Sigmoid colon (tissue), 7 donors: ENCODE measurements around the gene ELFN1. TPM values are rescaled to one million over a fixed set of nuclear protein-coding genes. Genes with fewer than 3 reads are reported as not detected.

Source experiments
- DNase-seq: peaks from one replicate; pipeline ENCODE4 v3.0.0-alpha.2; 2019
- H3K27ac ChIP-seq, 4 donors: fragments of 200-600 bp; sonication (generic); one replicate each; pipeline ENCODE4 v1.5.1; 2016 to 2019; ENCODE audit warnings: mild to moderate bottlenecking in 1 of 4
- H3K27me3 ChIP-seq, 3 donors: fragments of 200-600 bp; sonication (generic); one replicate each; pipeline ENCODE4 v1.5.1; 2019; ENCODE audit warnings: mild to moderate bottlenecking in 1 of 3
- H3K36me3 ChIP-seq, 4 donors: fragments of 200-600 bp; sonication (generic); one replicate each; pipeline ENCODE4 v1.5.1; 2016 to 2019
- H3K4me1 ChIP-seq, 4 donors: fragments of 200-600 bp; sonication (generic); one replicate each; pipeline ENCODE4 v1.5.1; 2017 to 2019
- H3K4me3 ChIP-seq, 4 donors: fragments of 200-600 bp; sonication (generic); one replicate each; pipeline ENCODE4 v1.5.1; 2017 to 2019; ENCODE audit warnings: mild to moderate bottlenecking in 2 of 4, moderate library complexity in 1 of 4
- H3K9me3 ChIP-seq, 4 donors: fragments of 200-600 bp in 3 of 4; sonication (generic) in 3 of 4; one replicate each; pipeline versions ENCODE4 v1.5.1 to v1.6.1; 2013 to 2019
- EP300 ChIP-seq, 4 donors: sonication (generic); formaldehyde crosslinking; IDR thresholded peaks; one replicate each; pipeline ENCODE4 v1.6.1; 2017; ENCODE audit warnings: antibody characterized with exemption in 4 of 4
- POLR2A ChIP-seq, 2 donors: fragments of 450-650 bp; IDR thresholded peaks; one replicate each; pipeline ENCODE4 v1.6.1; 2016; ENCODE audit warnings: antibody characterized with exemption in 2 of 2, mild to moderate bottlenecking in 2 of 2, moderate library complexity in 2 of 2
- POLR2AphosphoS5 ChIP-seq, 4 donors: sonication (generic); formaldehyde crosslinking; IDR thresholded peaks; one replicate each; pipeline ENCODE4 v1.6.1; 2017; ENCODE audit warnings: antibody characterized with exemption in 4 of 4
- WGBS, 2 donors: extraction: QIAGEN DNeasy Blood & Tissue Kit; methylation state at CpG; one replicate each; pipeline ENCODE4 v1.1.7; 2013; 5-methylcytosine and 5-hydroxymethylcytosine counted together
- intact Hi-C: fragments of 100-400 bp; cut with DNase I; formaldehyde crosslinking; loops from one replicate; pipeline ENCODE4 v1.15.1; 2023
- polyA plus RNA-seq, 3 donors: library from polyadenylated mRNA; stranded (reverse); fragments of 200-250 nt; gene quantifications; one replicate each; pipeline ENCODE4 v1.2.3, GENCODE V29; 2013
- total RNA-seq, 4 donors: library from RNA; depleted of rRNA; stranded (reverse); fragments of >200 nt; gene quantifications; one replicate each; pipeline ENCODE4 v1.1.0, GENCODE V29; 2016
- TF ChIP-seq, protein P1 (sequence below), 4 experiments: fragments of 450-650 bp in 3 of 4; fragments of 200-600 bp in 1 of 4; IDR thresholded peaks; one replicate each; pipeline ENCODE4 v1.5.1; 2016 to 2019; ENCODE audit warnings: antibody characterized with exemption in 4 of 4, mild to moderate bottlenecking in 3 of 4, moderate library complexity in 2 of 4
- donor health status: healthy with polysubstance abuse.
- donor health status: Bipolar disorder and iron deficiency.
- donor health status: healthy.

Gene ELFN1
- total and polyA plus RNA-seq, 7 donors = 0.33 to 0.83 (median 0.54) TPM; not detected in 2

DNA sequence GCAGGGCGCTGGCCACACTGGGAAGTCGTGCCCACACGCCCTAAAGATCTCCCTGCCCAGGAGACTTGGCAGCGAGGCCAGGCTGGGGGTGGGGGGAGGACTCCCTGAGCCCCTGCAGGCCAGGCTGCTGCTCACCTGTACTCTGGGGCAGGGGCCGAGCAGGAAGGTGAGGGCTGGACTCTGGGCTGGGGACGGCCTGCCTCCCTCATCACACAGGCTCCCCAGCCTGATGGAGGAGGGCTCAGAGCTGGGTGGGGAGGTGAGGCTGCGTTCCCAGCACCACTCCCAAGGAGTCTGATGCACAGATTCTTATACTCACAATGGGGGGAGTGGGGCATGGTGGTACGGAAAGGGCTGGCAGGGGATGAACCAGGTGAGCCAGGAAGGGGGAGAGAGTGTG, 71.2 kb downstream of the ELFN1 start:
- TF ChIP-seq, protein P1, sequence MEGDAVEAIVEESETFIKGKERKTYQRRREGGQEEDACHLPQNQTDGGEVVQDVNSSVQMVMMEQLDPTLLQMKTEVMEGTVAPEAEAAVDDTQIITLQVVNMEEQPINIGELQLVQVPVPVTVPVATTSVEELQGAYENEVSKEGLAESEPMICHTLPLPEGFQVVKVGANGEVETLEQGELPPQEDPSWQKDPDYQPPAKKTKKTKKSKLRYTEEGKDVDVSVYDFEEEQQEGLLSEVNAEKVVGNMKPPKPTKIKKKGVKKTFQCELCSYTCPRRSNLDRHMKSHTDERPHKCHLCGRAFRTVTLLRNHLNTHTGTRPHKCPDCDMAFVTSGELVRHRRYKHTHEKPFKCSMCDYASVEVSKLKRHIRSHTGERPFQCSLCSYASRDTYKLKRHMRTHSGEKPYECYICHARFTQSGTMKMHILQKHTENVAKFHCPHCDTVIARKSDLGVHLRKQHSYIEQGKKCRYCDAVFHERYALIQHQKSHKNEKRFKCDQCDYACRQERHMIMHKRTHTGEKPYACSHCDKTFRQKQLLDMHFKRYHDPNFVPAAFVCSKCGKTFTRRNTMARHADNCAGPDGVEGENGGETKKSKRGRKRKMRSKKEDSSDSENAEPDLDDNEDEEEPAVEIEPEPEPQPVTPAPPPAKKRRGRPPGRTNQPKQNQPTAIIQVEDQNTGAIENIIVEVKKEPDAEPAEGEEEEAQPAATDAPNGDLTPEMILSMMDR (IDR thresholded peaks at IDR 0.05) = no peak
- TF ChIP-seq POLR2A (IDR thresholded peaks at IDR 0.05) (no peak), EP300 (IDR thresholded peaks at IDR 0.05) (no peak)
- H3K4me1 ChIP-seq = peaks cover 0 to 6% (median 2%) of the 10 kb centered on the region in 4 donors
- no peaks in the 10 kb centered on the region for H3K9me3 ChIP-seq
- DNase-seq = no peak
- 67 to 78% methylated on average over 8 of the region's 8 CpGs for WGBS, 2 donors
- H3K36me3 ChIP-seq = no peaks in the 10 kb centered on the region
- H3K4me3 ChIP-seq = no peak overlapping the region
- H3K27ac ChIP-seq = no peak overlapping the region
- intact Hi-C loops = no loop called here
- H3K27me3 ChIP-seq = peaks cover 0 to 24% (median 0%) of the 10 kb centered on the region in 3 donors

DNA sequence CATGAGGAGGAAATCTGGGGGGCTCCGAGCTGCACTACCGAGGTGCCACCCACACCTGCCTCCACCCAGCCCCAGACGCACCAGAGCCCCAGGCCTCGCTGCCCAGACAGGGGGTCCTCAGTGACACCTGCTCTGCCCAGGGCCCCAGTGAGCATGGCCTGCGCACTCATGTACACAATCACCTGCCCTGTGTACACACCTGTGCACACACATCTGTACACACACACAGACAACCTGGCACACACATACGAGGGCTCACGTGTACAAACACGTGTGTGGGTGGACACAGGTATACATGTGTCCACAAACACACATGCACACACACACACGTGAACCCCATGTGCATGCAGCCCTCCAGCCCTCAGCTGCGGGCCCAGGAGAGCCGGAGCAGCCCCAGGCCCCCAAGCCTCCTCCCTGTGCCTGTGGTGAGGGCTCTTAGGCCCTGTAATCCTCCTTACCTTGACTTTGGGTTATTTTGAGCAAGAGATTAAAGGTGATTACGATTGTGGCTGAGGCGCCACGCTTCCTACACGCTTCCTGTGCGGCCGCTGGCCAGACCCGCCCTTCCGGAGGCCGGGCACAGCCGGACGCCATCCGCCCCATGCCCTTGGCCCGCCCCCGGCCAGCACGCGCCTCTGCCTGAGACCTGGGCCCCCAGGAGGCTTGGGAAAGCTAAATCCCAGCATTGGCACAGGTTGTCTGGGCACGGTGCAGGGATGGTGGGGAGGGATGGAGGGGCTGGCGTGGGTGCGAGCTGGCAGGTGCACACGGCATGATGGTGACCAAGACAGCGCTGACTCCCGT, 71.9 kb downstream of the ELFN1 start:
- Histone ChIP-seq H3K4me1 (peaks cover 0 to 6% (median 2%) of the 10 kb centered on the region in 4 donors), H3K36me3 (no peaks in the 10 kb centered on the region), H3K27ac (peak overlapping the region in 1 of 4 donors; percentile 14), H3K27me3 (peaks cover 0 to 23% (median 0%) of the 10 kb centered on the region in 3 donors), H3K4me3 (no peak overlapping the region), H3K9me3 (no peaks in the 10 kb centered on the region)
- intact Hi-C loops = no loop called here
- no peak for DNase-seq
- no peak for TF ChIP-seq POLR2AphosphoS5 (IDR thresholded peaks at IDR 0.05)
- TF ChIP-seq, protein P1 (IDR thresholded peaks at IDR 0.05) = no peak
- TF ChIP-seq POLR2A (IDR thresholded peaks at IDR 0.05) = no peak
- no peak for TF ChIP-seq EP300 (IDR thresholded peaks at IDR 0.05)
- 46 to 64% methylated on average over 33 of the region's 33 CpGs for WGBS, 2 donors

DNA sequence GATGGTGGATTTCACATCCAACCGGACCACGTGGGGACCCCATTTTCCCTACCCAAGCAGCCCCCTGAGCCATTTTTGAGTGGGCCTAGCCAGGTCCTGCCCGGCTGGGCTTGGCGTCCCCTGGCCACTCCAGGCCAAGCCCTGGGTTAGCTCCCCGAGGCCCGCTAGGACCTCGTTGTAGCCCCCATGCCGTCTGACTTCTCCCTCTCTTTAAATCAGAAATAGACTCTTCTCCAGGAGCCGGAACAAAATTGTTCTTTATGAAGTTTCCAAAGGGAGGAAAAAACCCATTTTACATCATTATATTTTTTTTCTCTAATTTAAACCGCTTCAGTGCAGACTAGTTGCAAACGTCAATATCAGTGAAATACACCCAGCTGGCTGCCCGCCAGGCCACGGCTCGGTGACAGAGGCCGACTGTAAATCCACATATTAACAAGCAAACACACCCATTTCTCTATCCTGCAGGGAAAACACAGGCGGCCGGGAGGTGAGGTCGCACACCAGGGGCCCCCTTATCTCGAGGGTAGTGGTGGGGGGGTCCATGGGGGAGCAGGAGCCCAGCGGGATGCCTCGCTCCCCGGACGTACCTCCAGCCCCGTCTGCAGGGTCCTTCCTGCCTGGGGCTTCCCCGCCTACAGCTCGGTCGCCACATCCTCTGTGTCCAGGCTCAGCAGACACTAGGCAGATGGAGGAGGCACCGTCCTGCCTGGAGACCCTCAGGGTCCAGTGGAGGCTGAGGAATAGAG, 72.7 kb downstream of the ELFN1 start:
- intact Hi-C loops = no loop called here
- DNase-seq = no peak
- WGBS, 2 donors = 13 to 20% methylated on average over 28 of the region's 28 CpGs
- Histone ChIP-seq H3K9me3 (no peaks in the 10 kb centered on the region), H3K27ac (no peak overlapping the region), H3K36me3 (no peaks in the 10 kb centered on the region), H3K4me3 (no peak overlapping the region), H3K27me3 (peaks cover 0 to 23% (median 0%) of the 10 kb centered on the region in 3 donors), H3K4me1 (peaks cover 0 to 6% (median 2%) of the 10 kb centered on the region in 4 donors)
- no peak for TF ChIP-seq EP300 (IDR thresholded peaks at IDR 0.05)
- TF ChIP-seq, protein P1 (IDR thresholded peaks at IDR 0.05) = no peak

DNA sequence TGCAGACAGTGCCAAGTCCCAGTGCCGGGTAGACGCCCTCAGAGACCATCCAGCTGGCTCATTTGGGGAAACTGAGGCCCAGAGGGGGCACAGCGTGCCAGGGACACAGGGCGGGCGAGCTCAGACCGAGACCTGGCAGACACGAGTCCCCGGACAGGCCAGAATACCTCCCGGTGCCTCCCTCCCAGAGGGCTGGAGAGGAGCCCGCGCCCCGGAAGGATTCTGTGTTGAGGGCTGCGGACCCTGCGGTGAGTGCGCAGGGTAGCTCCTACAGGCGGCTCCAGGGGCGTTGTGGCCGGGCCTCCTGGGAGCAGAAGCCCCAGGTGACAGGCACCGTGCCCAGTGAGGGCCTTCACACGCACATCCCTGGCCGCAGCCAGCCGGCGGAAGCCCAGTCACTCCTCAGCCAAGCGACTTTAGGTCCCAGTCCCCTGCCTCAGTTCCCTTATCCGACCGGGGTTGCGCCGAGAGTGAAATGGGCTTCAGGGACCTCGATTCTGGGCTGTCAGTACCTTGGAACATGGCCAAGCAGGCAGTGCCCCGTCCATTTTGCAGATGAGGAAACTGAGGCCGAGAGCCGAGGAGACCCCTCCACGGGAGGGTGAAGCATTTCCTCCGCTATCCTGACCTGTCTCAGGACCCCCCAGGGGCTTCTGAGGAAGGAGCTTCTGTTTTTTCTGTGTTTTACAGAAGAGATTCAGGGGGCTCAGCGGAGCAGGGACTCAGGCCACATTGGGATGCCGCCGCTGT, 73.6 kb downstream of the ELFN1 start:
- TF ChIP-seq EP300 (IDR thresholded peaks at IDR 0.05) = no peak
- Histone ChIP-seq H3K9me3 (no peaks in the 10 kb centered on the region), H3K27me3 (peaks cover 0 to 31% (median 6%) of the 10 kb centered on the region in 3 donors), H3K36me3 (no peaks in the 10 kb centered on the region), H3K4me1 (peaks cover 0 to 6% (median 2%) of the 10 kb centered on the region in 4 donors), H3K27ac (no peak overlapping the region), H3K4me3 (no peak overlapping the region)
- intact Hi-C loops = no loop called here
- no peak for DNase-seq
- 79 to 91% methylated on average over 37 of the region's 37 CpGs for WGBS, 2 donors
